T follicular helper cell (primary cell): Measurements from ENCODE around the gene ACSF3.

Experiments
- DNase-seq: peaks from one replicate; pipeline ENCODE4 v3.0.0-alpha.2; 2020; ENCODE audit warnings: low read depth

ACSF3 gene

DNA sequence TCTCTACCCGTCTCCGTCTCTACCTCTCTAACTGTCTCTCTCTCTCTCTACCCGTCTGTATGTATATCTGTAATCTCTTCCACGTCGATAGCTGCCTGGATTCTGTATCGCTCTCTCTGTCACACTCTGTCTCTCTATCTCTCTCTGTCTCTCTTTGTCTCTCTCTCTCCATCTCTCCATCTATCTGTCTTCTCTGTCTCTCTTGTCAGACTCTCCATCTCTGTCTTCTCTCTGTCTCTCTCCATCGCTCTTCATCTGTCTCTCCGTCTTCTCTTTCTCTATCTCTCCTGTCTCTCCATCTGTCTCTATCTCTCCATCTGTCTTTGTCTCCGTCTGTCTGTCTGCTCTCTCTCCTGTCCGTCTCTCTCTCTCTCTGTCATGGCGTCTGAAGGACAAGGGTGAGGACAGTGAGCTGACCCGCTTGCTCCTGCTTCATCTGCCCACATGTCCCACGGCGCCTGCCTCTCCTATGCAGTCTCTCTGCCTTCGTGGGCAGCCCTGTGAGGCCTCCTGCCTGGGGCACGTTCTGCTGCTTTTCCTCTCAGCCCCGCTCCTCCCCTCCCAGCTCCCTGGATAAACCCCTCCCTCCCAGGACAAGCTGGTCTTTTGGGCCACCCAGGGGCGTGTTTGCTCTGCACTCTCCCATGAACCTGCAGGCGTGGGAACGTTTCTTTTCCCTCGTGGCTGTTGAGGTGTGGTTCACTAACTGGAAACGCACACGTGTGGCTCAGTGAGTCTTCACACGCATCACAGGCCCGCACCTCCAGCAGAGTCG is 18.9 kb downstream of the ACSF3 start:
- DNase-seq: no peak

DNA sequence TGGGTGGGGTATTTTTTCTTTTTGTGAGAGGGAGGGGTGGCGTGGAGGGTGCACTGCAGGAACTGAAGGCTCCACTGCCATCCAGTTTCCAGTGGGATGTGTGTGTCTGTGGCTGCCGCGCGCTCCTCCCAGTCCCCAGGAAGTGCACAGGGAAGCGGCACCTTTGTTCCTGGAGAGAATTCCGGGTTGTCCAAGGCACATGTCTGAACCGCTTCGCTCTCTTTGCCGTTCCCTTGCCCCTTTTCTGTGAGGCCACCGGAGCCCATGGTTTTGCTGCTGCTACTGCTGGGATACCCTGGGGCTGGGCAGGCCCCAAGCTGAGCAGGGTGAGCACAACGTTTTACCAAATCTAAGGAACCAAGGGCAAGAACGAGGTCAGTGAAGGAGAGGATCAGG is 19.5 kb downstream of the ACSF3 start:
- DNase-seq: no peak

DNA sequence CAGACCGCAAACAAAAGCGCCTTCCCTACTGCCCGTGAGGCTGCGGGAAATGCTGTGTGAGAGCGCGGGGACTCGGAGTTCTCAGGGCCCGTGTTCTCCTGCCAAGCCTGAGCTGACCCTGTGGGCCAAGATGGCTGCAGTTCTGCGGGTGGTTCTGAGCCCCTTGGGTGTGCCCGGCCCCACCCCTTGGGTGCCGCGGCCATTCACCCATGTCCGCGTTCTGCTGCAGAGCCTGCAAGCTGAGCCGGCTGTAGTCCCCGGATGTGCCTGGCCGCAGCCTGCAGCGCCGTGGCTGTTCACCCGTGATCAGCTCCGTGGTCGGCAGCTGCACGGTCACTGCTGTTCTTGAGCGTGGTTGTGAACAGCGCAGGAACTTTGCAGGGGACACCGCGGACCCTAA is 20.0 kb downstream of the ACSF3 start:
- no peak for DNase-seq

DNA sequence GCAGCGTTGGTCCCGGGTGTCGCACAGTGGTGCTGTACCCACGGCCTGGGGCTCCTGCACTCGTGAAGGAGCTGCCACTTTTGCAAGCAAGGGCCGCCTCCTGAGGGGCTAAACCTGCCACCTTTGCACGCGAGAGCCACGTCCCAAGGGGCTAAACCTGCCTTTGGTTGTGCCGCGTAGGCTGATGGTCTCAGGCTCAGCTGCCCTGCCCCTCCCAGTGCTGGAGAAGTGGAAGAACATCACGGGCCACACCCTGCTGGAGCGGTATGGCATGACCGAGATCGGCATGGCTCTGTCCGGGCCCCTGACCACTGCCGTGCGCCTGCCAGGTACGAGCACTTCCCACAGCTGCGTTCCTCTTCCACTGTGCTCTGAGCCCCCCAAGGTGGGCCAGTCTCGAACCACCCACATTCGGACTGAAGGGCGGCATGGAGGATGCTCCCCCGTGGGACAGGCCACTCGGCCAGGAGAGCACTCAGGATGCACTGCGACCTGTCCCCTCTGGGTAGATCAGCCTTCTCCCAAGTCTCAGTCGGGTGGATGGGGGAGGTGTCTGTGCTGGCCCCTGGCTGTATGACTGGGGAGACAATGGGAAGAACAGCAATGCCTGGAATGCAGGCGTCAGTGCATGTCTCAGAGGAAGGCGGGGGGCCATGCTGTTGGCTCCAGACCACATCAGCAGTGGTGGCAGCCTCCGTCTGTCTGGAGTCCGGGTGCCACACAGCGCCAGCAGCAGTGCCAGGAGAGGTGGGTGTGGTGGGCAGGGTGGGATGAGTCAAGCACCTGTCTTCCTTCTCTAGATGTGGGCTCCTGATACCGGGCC is 20.7 kb downstream of the ACSF3 start:
- DNase-seq: peak; percentile 25

DNA sequence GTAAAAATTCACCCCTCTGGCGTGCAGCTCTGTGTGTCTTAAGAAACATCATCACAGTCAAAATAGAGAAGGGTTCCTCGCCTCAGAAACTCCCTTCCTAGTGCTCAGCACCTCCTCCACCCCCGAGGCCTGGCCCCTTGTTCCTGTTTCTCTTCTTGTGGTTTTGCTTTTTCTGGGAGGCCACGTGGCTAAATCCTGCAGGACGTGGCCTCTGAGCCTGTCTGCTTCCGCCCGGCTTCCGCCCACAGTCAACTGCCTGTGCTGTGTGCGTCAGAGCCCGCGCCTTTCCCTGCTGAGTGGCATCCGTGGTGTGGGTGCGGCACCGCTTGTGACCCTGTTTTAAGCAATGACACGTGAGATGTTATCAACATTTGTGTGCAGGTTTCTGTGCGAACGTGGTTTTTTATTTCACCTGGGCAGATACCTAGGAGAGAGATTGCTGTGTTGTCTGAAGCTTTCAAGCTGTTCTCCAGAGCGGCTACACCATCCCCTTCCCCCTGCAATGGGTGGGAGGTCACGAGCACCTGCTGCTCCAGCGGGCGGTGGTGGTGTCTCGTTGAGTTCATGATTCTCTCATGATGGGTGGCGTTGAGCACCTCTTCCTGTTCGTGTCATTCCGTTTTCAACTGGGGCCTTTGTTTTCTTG is 21.7 kb downstream of the ACSF3 start:
- peak; percentile 89 for DNase-seq

DNA sequence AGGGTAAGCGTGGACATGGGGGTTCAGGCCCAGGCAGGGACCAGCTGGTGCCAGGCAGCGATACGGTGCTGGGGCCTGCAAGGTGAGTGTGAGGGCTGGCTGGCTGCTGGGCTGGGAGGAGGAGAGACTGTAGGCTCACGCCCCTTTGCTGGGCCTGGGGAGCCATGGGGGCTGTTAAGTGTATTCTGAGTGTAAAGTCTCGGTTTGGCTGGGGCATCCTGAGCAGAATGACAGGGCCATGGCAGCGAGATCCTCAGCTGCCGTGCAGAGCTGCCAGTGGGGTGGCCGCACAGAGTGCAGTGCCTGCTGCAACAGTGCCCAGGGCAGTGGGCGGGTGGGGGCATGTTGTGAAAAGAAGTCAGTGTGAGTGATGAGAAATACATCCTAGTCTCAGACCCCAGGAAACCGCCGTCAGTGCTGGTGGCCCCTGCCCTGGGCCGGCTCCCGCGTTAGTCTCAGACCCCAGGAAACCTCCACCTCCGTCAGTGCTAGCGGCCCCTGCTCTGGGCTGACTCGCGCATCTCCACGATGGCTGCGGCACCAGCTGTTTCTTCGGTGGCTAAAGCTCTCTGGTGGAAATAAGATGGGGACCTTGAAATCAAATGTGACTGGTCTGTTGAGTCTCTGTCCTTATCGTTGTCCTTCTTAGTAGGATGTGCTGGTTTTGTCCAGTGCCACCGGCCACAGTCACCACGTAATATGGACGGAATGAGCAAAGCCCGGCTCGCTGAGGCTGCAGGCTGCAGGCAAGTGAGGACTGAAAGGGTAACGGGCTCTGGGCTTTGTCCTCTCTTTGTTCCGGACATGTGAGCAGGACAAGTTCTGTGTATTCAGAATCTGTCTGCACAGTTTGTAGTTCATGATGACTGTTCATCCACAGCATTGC is 22.9 kb downstream of the ACSF3 start:
- no peak for DNase-seq

DNA sequence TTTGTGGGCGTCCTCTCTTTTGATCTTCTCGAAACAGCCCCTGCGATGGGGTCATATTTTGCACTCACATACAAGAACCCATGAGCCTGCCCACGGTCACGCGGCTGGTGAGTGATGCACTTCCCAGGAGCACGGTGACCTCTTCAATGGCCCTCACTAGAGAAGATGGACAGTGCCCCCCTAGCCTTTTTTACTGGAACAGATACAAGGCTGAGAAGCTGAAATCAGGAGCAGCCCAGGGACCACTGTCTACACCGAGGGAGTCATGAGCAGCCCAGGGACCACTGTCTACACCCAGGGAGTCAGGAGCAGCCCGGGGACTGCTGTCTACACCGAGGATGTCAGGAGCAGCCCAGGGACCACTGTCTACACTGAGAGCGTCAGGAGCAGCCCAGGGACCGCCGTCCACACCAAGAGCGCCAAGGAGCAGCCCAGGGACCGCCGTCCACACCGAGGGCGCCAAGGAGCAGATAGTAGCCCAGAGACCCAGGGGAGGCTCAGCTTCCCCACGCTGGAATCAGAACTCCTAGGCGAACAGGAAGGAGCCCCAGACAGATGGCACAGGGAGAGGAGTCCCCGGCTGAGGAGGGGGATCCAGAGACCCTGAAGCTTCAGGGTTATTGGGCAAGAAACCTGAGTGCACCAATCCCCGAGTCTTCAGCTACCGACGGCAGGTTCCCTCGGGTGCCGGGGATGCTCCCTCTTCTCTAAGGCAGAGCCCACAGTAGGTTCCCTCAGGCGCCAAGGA is 23.7 kb downstream of the ACSF3 start:
- DNase-seq: no peak

DNA sequence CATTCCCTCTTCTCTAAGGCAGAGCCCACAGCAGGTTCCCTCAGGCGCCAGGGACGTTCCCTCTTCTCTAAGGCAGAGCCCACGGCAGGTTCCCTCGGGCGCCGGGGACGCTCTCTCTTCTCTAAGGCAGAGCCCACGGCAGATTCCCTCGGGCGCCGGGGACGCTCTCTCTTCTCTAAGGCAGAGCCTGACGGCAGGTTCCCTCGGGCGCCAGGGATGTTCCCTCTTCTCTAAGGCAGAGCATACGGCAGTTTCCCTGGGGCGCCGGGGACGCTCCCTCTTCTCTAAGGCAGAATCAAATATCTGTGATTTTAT is 24.3 kb downstream of the ACSF3 start:
- no peak for DNase-seq

DNA sequence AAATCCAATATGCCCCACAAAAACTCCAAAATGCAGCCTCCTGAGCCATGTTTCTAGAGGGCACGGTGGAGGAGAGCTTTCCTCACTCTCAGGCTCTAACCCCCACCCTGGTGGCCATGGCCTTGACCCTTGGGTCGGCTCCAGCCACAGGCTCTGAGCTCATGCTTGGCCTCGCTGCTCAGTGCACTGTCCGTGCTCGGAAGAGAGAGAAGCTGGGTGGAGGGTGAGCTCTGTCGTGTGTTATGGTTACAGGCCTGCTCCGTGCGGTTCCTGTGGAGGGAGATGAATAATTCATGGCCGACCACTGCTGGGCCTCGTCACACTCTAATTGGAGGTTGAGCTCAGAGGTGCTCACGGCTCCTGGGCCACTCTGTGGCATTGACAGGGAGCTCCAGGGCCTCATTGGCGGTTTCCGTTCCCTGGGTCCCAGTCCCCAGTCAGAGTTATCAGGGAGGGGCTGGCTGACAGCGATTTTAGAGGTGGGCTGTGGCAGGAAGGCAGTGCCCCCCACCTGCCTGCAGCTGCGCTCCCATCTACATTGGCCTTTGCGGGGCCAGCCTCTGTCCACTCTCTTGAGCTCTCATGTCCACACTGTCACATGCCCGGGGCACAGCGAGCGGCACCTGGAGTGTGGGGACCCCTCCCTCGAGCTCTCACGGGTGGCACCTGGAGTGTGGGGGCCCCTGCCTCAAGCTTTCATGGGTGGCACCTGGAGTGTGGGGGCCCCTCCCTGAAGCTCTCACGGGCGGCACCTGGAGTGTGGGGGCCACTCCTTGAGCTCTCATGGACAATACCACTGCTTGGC is 24.9 kb downstream of the ACSF3 start:
- no peak for DNase-seq

DNA sequence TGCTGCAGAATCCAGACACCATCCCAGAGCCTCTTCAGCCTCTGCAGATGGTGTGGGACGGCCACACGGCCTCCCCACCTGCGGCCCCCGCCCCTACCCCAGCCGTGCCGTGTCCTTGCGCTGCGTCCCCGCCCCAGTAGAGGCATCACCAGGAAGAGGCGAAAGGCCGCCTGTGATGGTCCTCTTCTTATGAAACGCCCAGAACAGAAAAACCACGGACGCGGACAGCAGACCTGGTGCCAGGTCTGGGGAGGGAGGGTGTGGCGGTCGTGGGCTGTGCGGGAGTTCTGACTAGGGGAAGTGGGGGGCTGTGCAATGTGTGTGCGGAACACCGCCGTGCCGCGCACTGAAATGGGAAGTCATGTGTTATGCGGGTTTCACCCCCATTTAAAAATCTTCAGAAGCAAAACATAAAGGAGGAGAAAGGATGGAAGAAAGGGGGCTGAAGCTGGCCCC is 25.5 kb downstream of the ACSF3 start:
- no peak for DNase-seq

DNA sequence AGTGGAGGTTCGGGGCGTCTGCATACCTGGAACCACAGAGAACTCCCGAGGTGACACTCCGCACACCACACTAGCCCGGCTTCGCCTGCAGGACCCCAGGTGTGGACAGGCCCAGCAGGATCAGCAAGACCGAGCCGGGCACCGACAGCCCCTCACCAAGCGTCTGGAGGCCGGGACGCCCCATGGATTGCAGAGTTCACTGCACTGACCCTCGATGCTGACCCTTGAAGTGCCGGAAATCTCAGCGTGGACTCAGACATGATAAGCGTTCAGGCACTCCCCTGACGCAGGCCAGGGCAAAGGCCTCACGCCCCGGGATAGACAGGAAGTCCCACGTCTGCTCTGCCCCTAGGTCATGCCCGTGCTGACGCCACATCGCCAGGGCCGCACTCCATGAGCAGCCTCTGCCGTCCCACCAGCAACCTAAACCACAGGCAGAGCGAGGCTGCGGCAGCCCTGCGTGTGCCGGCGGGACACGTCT is 26.0 kb downstream of the ACSF3 start:
- DNase-seq: no peak

DNA sequence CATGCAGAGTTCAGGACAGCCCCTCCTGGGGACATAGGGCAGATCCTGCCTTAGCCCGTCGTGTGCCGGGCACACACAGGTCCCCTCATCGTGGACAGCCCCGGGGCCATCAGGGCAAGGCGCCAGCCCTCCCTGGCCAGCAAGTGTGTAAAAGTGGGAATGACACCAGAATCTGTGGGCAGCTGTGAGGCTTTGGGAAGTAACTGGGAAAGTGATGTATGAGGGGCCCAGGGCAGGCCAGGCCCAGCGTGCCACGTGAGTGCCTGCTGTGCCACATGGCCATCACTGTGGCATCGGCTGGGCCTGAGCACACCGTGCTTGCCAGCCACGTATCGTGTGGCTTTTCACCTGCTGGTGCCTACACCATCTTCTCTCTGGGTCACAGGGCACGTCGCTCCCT is 26.6 kb downstream of the ACSF3 start:
- DNase-seq: no peak

DNA sequence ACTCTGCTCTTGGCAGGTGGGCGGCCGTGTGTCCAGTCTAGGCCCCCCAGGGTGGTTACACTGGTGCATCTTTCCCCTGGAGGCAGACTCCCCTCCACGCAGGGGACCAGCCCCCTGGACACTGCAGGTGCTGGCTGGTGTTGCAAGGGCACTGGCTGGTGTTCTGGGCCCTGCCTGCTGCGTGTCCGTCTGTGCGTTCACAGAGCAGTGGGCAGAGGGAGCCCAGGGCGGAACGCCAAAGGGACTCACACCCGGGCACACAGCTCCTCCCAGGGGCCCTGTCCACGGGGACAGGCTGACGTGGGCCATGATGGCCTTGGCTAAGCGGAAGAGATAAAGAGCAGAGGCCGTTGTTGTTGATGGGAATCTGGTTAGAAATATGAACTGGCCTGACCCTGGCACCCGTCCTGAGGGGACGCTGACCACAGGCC is 27.3 kb downstream of the ACSF3 start:
- DNase-seq: no peak

DNA sequence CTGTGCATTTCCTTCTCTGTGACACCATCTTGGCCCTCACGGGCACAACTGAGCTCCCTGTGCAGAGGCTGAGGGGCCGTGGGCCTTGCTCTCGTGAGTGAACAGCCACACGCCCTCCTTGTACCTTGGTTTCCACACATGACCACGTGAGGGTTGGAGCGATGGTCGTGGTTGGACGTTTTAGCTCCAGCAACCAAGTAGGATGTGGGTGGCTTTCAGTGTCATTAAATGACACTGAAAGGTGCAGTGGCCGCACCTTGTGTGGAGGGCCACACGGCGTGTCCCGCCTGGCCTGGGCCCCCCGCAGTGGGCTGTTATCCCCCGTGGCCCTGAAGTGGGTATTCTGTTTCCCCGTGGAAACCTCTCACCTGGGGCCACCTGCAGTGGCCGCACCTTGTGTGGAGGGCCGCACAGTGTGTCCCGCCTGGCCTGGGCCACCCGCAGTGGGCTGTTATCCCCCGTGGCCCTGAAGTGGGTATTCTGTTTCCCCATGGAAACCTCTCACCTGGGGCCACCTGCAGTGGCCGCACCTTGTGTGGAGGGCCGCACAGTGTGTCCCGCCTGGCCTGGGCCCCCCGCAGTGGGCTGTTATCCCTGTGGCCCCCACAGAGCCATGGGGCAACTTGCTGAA is 28.2 kb downstream of the ACSF3 start:
- no peak for DNase-seq

DNA sequence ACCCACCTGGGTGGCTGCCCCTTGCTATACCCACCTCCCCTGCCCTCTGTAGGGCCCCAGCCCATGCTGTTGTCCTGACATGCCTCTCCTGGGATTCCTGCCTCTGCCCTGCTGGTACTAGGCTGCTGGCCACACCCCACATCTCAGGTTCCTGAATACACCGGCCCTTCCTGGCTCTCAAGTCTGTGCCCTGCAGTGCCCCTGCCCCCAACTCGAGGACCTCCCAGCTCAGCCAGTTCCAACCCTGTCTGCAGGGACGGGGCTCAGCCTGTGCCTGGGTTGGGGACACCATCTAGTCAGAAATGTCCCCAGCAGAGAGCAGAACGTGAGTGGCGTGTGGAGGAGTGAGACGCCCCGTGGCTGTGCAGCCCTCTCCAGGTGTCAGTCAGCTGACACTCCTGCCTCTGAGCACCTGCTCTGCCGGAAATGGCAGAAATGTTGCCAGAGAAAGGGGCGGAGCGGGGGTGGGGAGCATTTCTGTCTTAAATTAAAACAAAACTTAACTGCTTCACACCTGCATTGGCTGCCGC is 28.7 kb downstream of the ACSF3 start:
- peak; percentile 70 for DNase-seq

DNA sequence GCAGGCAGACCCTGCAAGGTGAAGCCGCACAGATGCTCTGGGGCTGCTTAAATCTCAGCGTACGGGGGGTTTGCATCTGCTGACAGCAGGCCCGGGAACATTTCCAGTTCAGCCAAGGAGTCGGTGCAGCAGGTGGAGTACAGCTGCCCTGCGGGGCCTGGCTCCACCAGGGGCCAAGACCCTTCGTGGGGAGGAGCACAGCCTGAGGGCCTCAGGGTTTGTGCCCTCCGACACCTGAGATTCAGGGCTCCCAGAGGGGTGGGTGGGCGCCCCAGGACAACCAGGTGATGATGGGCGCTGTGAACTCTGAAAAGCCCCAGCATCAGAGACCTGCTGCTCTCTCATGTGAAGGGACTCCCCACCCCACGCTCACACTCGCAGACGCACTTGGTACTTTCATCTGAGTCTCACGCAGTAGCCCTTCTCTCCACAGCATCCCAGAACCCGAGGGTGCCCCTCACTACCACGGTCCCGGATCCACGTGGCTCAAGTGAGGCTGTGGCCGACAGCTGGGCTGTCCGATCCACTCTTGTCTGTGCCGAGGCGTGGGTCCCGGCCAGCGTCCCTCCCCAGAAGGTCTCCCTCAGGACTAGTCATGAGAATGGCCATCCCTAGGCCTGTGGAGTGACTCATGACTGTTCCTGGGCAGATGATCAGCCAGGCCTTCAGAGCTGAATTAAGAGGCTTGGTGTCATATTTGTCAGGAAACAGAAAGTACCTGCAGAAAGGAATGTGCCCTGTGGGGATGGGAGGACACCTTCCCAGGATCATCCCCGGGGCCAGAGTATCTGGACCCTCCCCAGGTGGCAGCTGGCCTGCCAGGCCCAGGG is 29.6 kb downstream of the ACSF3 start:
- DNase-seq: no peak

DNA sequence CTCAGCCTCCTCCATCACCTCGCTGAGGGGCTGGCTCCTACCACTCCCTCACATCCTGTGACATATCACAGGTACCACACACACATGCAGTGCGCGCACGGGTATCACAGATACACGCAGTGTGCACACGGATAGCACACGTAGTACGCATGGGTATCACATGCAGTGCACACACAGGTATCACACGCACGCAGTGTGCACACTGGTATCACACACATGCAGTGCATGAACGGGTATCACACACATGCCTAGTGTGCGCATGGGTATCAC is 30.1 kb downstream of the ACSF3 start:
- DNase-seq: no peak

DNA sequence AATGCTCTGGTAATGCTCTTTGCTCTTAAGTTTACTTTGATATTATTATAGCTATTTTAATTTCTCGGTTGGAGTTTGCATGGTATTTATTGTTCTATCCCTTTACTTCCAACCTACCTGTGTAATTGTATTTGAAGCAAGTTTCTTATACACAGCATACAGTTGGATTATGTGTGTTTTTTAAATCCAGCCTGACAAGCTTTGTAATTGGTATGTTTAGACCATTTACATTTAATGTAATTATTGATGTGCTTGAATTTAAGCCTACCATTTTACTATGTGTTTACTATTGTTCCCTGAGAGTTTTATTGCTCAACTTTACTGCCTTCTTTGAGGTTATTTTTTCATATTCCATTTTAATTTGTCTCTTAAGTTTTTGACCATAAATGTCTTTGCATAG is 35.7 kb downstream of the ACSF3 start:
- DNase-seq: no peak

DNA sequence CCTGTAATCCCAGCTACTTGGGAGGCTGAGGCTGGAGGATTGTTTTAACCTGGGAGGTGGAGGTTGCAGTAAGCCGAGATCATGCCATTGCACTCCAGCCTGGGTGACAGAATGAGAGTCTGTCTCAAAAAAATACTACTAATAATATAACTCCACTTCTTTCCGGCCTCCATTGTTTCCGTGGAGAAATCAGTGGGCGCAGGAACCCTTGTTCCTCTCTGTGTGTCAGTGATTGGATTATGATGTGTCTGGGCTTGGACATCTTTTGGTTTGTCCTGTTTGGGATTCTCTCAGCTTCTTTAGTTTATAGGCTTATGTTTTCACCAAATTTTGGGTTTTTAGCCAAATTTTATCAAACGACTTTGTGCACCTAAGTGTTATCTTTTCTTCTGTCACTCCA is 36.8 kb downstream of the ACSF3 start:
- DNase-seq: no peak
